Naive B cell (primary cell): ENCODE data around the gene ACADVL. TPM values are rescaled to one million over a fixed set of nuclear protein-coding genes. Genes with fewer than 3 reads are reported as not detected.
A peak's percentile ranks its signal among the peaks of the same experiment; 100 is the strongest.
"Not testable (repeated sequence)": the region's sequence is repeated elsewhere in the genome, so short reads cannot be mapped to it uniquely, and the experiment has no call there.

ENCODE experiments used
- ATAC-seq, 2 donors: fragments of 150-1000 bp; cut with Tn5 transposase; 2 replicates each; pipeline ENCODE4 v1.10.0; 2021; ENCODE audit warnings: low read depth in 2 of 2, mild to moderate bottlenecking in 2 of 2, moderate library complexity in 2 of 2
- DNase-seq: peaks from one replicate; pipeline ENCODE4 v3.0.0; 2022
- H3K27ac Mint-ChIP-seq, 6 donors: one replicate each; pipeline ENCODE4 v1.8.0; 2020 to 2022; ENCODE audit warnings: mild to moderate bottlenecking in 6 of 6, mixed read lengths in 6 of 6, moderate library complexity in 5 of 6, inconsistent platforms in 2 of 6
- H3K27me3 Mint-ChIP-seq, 3 donors: one replicate each; pipeline ENCODE4 v1.8.0; 2021 to 2022; ENCODE audit warnings: mixed read lengths in 3 of 3, mild to moderate bottlenecking in 1 of 3
- H3K36me3 Mint-ChIP-seq, 2 donors: one replicate each; pipeline ENCODE4 v1.8.0; 2020 to 2022; ENCODE audit warnings: mixed read lengths in 2 of 2, inconsistent platforms in 1 of 2, mild to moderate bottlenecking in 1 of 2
- H3K4me1 Mint-ChIP-seq, 3 donors: one replicate each; pipeline ENCODE4 v1.8.0; 2020 to 2022; ENCODE audit warnings: mixed read lengths in 3 of 3, inconsistent platforms in 1 of 3, mild to moderate bottlenecking in 1 of 3, moderate library complexity in 1 of 3
- H3K4me3 Mint-ChIP-seq, 8 donors: one replicate each; pipeline ENCODE4 v1.8.0; 2020 to 2022; ENCODE audit warnings: mild to moderate bottlenecking in 8 of 8, mixed read lengths in 8 of 8, moderate library complexity in 8 of 8, inconsistent platforms in 2 of 8
- H3K9me3 Mint-ChIP-seq, 7 donors: one replicate each; pipeline ENCODE4 v1.8.0; 2020 to 2022; ENCODE audit warnings: mixed read lengths in 7 of 7, mild to moderate bottlenecking in 5 of 7, inconsistent platforms in 2 of 7, moderate library complexity in 1 of 7
- polyA plus RNA-seq, 6 donors: library from polyadenylated mRNA; unstranded; fragments of 300-500 nt; fragmentation: Illumina TruSeq; gene quantifications; one replicate each; pipeline ENCODE4 v1.2.3, GENCODE V29; 2021; ENCODE audit warnings: low read depth in 6 of 6

The ACADVL gene
- 100 to 1,000 TPM in 1 of 6 donors, 10 to 100 TPM in 5; 63.9 to 102 (median 75.0) TPM for polyA plus RNA-seq

DNA sequence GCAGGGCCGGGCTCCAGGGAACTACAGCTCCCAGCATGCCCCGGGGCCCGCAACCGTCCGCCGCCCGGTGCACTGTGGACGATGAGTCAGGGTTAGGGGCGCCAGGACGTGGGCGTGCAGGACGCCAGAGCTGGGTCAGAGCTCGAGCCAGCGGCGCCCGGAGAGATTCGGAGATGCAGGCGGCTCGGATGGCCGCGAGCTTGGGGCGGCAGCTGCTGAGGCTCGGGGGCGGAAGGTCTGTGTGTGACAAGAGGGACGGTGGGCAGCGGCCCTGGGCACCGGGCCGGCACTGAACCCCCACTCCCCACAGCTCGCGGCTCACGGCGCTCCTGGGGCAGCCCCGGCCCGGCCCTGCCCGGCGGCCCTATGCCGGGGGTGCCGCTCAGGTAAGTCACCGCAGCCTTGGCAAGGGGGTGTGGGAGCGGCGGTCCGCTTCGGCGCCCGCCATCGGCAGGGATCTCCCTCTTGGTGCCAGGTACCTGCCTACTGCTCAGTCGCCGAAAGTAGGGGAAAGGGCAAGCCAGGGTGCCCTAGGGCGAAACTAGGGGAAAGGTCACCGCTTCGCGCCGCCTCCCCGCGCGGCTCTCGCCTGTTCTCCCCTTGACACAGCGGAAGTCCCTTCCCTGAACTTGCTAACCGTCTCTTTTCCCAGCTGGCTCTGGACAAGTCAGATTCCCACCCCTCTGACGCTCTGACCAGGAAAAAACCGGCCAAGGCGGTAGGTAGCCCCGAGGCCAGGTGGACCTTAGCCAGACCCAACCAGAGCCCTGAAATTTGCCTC is at the start of gene ACADVL, which contains the start of gene DLG4:
ACADVL (plus strand) TSS at position 127 of the 781 bp plus-strand sequence; CDS start at position 174, 47 bp downstream.
DLG4 (minus strand) TSS at position 25 of the 781 bp plus-strand sequence.
- no peaks in the 10 kb centered on the region for H3K36me3 Mint-ChIP-seq
- DNase-seq (peak; percentile 65), ATAC-seq (peak; percentile 71 to 72)
- no peaks in the 10 kb centered on the region for H3K9me3 Mint-ChIP-seq
- H3K27me3 Mint-ChIP-seq: no peaks in the 10 kb centered on the region
- peak within 1 kb of the TSS; percentile 62 to 96 (median 94) for H3K27ac Mint-ChIP-seq
- peak within 1 kb of the TSS; percentile 88 to 97 (median 94) for H3K4me3 Mint-ChIP-seq
- peaks cover 37 to 61% (median 51%) of the 10 kb centered on the region in 3 donors for H3K4me1 Mint-ChIP-seq

DNA sequence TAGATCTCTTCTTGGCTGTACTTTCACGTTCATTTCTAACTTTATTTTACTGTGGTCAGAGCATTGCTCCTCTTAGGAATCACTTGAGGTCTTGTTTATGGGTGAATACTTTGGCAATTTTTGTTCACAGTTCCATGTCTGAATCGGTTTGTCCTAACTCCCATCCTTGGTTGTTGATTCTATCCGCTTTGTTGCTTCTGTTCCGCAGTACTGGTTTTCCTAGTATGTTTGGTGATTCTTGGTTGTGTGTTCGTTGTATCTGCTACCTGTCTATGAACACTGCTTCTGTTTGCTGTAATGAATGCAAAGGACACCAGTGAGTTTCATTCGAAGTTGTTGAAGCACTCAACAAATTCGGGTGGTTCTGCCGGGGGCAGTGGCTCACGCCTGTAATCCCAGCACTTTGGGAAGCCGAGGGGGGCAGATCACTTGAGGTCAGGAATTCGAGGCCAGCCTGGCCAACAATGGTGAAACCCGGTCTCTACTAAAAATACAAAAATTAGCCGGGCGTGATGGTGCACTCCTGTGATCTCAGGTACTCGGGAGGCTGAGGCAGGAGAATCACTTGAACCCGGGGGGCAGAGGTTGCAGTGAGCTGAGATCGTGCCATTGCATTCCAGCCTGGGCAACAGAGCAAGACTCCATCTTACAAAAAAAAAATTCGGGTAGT is 47.1 kb upstream of the ACADVL start:
- not testable (repeated sequence) for DNase-seq, H3K4me3 Mint-ChIP-seq, ATAC-seq, H3K27ac Mint-ChIP-seq, H3K36me3 Mint-ChIP-seq, H3K4me1 Mint-ChIP-seq
- Mint-ChIP-seq H3K27me3 (peaks cover 0 to 15% (median 0%) of the 10 kb centered on the region in 3 donors), H3K9me3 (peaks cover 0 to 24% (median 16%) of the 10 kb centered on the region in 7 donors)

DNA sequence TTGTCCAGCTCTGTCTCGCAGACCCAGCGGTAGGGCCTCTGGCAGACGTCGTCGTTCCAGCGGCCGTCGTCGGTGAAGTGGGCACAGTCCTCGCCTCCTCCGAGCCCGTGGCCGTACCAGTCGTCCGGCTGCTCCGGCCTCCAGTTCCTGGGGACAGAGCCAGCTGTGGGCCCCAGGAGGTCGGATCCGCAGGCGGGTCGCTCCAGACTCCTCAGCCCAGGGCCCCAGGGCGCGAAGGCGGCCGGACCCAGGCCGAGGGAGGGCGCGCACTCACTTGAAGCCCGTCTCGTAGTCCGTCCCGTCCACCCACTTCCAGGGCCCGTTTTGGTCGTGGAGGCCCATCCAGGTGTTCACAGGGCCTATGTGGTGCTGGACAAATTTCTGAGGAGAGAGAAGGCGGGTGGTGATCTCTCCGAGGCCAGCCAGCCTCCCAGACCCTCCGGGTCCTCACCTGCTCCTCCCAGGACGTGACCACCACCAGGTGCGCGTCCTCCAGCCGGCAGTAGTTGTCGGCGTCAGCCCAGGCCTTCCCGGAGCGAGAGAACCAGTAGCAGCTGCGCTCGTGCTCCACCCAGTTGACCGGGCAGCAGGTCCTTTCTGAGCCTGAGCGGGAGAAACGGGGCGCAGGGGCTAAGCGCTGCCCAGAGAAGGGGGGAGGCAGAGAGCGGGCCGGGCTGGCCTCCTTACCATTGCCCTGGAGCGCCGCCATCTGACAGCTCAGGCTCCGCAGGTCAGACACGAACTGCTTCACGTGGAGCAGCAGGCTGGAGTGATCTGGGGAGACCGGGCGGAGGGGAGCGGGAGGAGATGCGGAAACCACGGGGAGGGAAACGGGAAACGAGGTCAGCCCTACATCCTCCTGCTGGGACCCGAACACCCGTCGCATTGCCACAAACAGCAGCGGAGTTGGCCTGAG is 45.8 kb upstream of the ACADVL start:
- Mint-ChIP-seq H3K4me1 (peaks cover 0 to 13% (median 0%) of the 10 kb centered on the region in 3 donors), H3K27ac (no peak overlapping the region), H3K9me3 (peaks cover 0 to 16% (median 14%) of the 10 kb centered on the region in 7 donors), H3K36me3 (no peaks in the 10 kb centered on the region), H3K4me3 (peak overlapping the region in 1 of 8 donors; percentile 3), H3K27me3 (peaks cover 0 to 22% (median 0%) of the 10 kb centered on the region in 3 donors)
- ATAC-seq (peak; percentile 56 to 65), DNase-seq (peak; percentile 27)

DNA sequence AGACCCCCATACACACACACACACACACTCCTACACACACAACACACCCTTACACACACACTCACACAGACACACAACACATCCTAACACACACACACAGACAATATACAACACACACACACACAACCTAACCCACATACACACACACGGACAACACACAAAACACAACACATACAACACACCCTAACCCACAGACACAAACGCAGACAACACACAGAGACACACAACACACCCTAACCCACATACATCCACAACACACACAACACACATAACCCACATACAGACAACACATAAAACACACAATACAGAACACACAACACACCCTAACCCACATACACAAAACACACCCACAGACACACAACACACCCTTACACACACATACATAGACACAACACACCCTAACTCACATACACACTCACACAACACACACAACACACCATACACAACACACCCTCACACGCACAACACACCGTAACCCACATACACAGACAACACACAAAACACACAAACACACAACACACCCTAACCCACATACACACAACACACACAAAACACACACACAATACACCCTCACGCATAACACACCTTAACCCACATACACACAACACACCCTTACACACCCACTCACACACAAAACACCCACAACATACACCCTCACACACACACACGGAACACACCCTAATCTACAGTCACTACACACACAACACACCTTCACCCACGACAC is 45.0 kb upstream of the ACADVL start:
- DNase-seq (no peak), ATAC-seq (no peak)
- peaks cover 0 to 10% (median 7%) of the 10 kb centered on the region in 7 donors for H3K9me3 Mint-ChIP-seq
- no peaks in the 10 kb centered on the region for H3K36me3 Mint-ChIP-seq
- H3K27me3 Mint-ChIP-seq: peaks cover 0 to 22% (median 0%) of the 10 kb centered on the region in 3 donors
- no peak overlapping the region for H3K27ac Mint-ChIP-seq
- H3K4me1 Mint-ChIP-seq: peaks cover 0 to 13% (median 0%) of the 10 kb centered on the region in 3 donors
- no peak overlapping the region for H3K4me3 Mint-ChIP-seq

DNA sequence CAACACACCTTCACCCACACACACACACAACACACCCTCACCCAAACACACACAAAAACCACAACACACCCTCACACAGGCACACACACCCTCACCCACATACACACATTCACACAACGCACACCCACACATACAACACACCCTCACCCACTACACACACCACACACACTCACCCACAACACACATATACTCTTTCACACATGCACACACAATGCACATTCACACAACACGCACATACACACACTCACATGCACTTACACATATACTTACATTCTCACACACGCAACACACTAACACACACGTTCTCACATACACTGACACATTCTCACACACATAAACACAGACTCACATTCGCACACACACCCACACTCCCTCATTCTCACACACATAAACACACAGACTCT is 44.4 kb upstream of the ACADVL start:
- H3K4me3 Mint-ChIP-seq: no peak overlapping the region
- H3K36me3 Mint-ChIP-seq: no peaks in the 10 kb centered on the region
- H3K4me1 Mint-ChIP-seq: peaks cover 0 to 13% (median 0%) of the 10 kb centered on the region in 3 donors
- peaks cover 0 to 22% (median 0%) of the 10 kb centered on the region in 3 donors for H3K27me3 Mint-ChIP-seq
- ATAC-seq (no peak), DNase-seq (no peak)
- no peak overlapping the region for H3K27ac Mint-ChIP-seq
- peaks cover 0 to 7% (median 4%) of the 10 kb centered on the region in 7 donors for H3K9me3 Mint-ChIP-seq

DNA sequence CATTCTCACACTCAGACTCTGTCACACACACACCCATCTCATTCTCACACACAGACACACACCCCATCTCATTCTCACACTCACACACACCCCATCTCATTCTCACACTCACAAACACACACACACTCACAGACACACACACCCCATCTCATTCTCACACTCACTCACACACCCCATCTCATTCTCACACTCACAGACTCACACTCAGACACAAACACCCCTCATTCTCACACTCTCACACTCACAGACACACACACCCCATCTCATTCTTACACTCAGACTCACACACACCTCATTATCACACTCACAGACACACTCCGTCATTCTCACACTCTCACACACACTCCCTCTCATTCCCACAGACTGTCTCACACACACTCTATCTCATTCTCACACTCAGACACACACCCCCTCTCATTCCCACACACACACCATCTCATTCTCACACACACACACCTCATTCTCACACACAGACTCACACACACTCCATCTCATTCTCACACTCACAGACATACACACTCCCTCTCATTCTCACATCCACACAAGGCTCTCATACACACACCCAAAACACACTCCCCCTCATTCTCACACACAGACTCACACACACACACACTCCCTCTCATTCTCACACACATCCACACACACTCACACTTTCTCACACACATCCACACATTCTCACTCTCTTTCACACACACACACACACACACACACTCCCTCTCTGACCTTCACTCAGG is 43.5 kb upstream of the ACADVL start:
- no peak for ATAC-seq
- no peak for DNase-seq
- Mint-ChIP-seq H3K9me3 (peaks cover 0 to 1% (median 0%) of the 10 kb centered on the region in 7 donors), H3K27me3 (peaks cover 0 to 22% (median 0%) of the 10 kb centered on the region in 3 donors), H3K27ac (no peak overlapping the region), H3K4me3 (no peak overlapping the region), H3K4me1 (peaks cover 0 to 13% (median 0%) of the 10 kb centered on the region in 3 donors), H3K36me3 (no peaks in the 10 kb centered on the region)

DNA sequence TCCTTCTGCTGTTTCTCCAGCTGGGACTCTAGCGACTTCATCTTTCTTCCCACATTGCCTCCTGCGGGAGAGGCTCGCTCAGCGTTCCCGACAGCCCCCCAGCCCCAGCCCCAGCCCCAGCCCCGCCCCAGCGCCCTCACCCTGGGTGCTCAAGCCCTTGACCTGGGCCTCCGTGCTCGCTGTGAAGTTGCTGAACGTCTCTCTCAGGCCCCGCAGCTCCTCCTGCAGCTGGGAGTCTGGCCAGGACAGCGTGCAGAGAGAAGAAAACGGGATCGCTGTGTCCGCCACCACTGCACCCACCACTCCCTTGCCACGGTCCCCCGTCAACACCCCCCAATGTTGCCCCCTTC is 42.9 kb upstream of the ACADVL start:
- no peak overlapping the region for H3K27ac Mint-ChIP-seq
- ATAC-seq: no peak

DNA sequence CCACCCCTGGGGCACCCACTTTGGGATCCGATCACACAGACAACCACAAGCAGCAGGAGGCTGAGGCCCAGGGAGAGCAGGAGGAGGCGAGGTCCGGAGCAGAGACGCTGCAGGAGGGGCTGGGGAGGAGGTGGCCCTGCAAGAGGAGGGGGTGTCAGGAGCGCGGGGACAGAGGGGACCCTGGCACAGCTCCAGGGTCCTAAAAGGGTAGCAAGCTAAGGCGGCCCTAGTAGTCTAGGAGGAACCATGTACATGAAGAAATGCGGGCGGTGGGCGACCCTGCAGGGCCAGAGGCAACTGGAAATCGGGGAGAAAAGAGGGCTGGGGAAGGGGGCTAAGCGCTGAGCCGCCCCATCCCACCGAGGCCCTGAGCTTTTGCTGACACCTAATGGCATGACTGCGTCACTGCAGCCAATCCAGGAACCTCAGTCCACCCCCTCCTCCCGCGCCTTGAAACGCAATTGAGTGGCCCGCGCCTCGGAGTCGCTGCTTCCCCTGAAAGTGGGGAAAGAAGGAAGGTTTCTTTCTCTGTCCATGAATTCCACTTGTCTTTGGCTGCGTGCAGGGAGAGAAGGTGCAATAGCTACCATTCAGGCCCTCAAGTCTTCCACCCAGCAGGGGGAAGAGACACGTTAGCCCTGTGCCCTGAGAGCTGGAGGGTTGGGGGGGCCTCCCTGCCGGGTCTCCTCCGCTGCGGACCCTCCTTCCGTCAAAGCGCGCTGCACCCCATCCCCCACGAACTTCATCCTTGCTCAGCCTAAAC is 42.4 kb upstream of the ACADVL start:
- Mint-ChIP-seq H3K4me3 (peak overlapping the region in 7 of 8 donors; percentile 54 to 92 (median 75)), H3K9me3 (no peaks in the 10 kb centered on the region), H3K36me3 (no peaks in the 10 kb centered on the region), H3K4me1 (peaks cover 0 to 13% (median 0%) of the 10 kb centered on the region in 3 donors), H3K27me3 (peaks cover 0 to 20% (median 0%) of the 10 kb centered on the region in 3 donors), H3K27ac (peak overlapping the region in 1 of 6 donors; percentile 77)
- peak; percentile 66 for DNase-seq
- peak; percentile 77 to 86 for ATAC-seq

More for the DNA sequence above, 42.9 kb upstream of the ACADVL start:
- Mint-ChIP-seq H3K4me1 (peaks cover 0 to 13% (median 0%) of the 10 kb centered on the region in 3 donors), H3K9me3 (no peaks in the 10 kb centered on the region), H3K4me3 (peak overlapping the region in 1 of 8 donors; percentile 54), H3K27me3 (peaks cover 0 to 22% (median 0%) of the 10 kb centered on the region in 3 donors), H3K36me3 (no peaks in the 10 kb centered on the region)
- no peak for DNase-seq

DNA sequence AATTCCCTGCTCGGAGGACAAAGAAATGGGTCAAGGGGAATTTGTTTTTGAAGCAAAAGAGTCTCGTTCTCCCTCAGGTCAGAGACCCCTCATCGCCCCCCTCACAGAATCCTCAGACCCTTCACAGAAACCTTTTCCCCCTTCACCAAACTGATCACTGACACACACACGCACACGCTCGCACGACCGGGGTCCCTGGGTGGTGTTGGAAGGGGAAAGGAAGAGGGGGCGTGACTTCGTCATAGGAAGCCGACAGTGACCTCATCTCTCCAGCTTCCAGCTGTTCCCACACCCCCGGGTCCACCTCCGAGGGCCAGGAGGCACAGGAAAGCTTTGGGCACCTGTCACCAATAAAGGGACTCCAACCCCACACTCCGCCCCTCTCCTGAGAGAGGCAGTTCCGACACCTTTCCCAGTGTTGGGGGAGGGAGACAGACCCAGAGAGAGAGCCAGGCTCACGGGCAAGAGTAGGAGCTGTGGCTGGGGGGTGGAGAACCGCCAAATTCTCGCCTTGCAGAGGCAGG is 41.7 kb upstream of the ACADVL start:
- peaks cover 0 to 16% (median 0%) of the 10 kb centered on the region in 3 donors for H3K27me3 Mint-ChIP-seq
- H3K4me3 Mint-ChIP-seq: peak overlapping the region in 7 of 8 donors; percentile 54 to 92 (median 75)
- H3K36me3 Mint-ChIP-seq: no peaks in the 10 kb centered on the region
- H3K9me3 Mint-ChIP-seq: no peaks in the 10 kb centered on the region
- peaks cover 0 to 13% (median 0%) of the 10 kb centered on the region in 3 donors for H3K4me1 Mint-ChIP-seq
- no peak for ATAC-seq
- DNase-seq: no peak
- peak overlapping the region in 1 of 6 donors; percentile 77 for H3K27ac Mint-ChIP-seq

DNA sequence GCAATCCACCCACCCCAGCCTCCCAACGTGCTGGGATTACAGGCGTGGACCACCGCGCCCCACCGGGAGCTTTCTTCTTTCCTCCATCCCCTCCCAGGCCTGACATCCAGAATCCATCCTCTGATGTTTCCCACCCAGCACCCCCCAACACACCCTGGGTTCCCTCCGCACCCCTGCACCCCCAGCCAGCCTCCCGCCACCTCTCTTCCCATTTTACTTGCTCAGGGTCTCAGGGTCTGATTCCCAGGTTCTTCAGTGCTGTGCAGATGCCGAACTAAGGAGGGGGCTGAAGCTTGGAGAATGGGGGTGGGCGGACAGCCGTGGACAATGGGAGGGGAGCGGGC is 40.8 kb upstream of the ACADVL start:
- no peak overlapping the region for H3K4me3 Mint-ChIP-seq
- no peak for DNase-seq
- no peak for ATAC-seq
- peaks cover 0 to 13% (median 0%) of the 10 kb centered on the region in 3 donors for H3K4me1 Mint-ChIP-seq
- no peaks in the 10 kb centered on the region for H3K36me3 Mint-ChIP-seq
- H3K9me3 Mint-ChIP-seq: no peaks in the 10 kb centered on the region
- H3K27ac Mint-ChIP-seq: no peak overlapping the region
- H3K27me3 Mint-ChIP-seq: peaks cover 0 to 12% (median 0%) of the 10 kb centered on the region in 3 donors
